Endothelial cell of umbilical vein (primary cell): ENCODE measurements around the gene RSPH10B2. TPM values are rescaled to one million over a fixed set of nuclear protein-coding genes. Genes with fewer than 3 reads are reported as not detected.
"Not testable (repeated sequence)": the region's sequence is repeated elsewhere in the genome, so short reads cannot be mapped to it uniquely, and the experiment has no call there.

Experiments used
- BruUV-seq: library from RNA; stranded (reverse); fragments of 400-500 nt; replicated peaks from 2 replicates; lab custom pipeline; 2021; lab: Mats Ljungman, UMichigan
- CTCF ChIA-PET: fragments of 300-600, 350-600 bp; sonication (Branson Sonifier 250); formaldehyde crosslinking; loops from one replicate; lab custom pipeline; 2021; ENCODE audit warnings: antibody characterized with exemption, inconsistent platforms; lab: Charles Lee
- POLR2A ChIA-PET: fragments of 300-600, 350-600 bp; sonication (Branson Sonifier 250); formaldehyde crosslinking; loops from one replicate; lab custom pipeline; 2021; ENCODE audit warnings: antibody characterized with exemption, inconsistent platforms; lab: Charles Lee
- DNase-seq: peaks from one replicate; pipeline ENCODE4 v3.0.0-alpha.2; 2011; ENCODE audit warnings: low read depth, low spot score
- FAIRE-seq: peaks from 2 replicates; lab custom pipeline; 2011; peaks lifted over from hg19 to GRCh38; lab: Jason Lieb, UNC
- H2AFZ ChIP-seq: 2 replicates; pipeline ENCODE4 v1.6.0; 2012; ENCODE audit warnings: low read depth, low read length, control low read depth, inconsistent platforms
- H3K27ac ChIP-seq: 2 replicates; pipeline ENCODE4 v1.5.1; 2011; ENCODE audit warnings: low read depth, mild to moderate bottlenecking, control low read depth, low read length, moderate library complexity; ENCODE audit not compliant: insufficient read depth
- H3K27me3 ChIP-seq, 2 experiments: 2 replicates each; pipeline versions ENCODE4 v1.6.0 to v1.6.1; 2011; ENCODE audit warnings: low read length in 2 of 2, mixed read lengths in 1 of 2; ENCODE audit not compliant: control insufficient read depth in 2 of 2, insufficient read depth in 2 of 2
- H3K36me3 ChIP-seq, 2 experiments: 2 replicates in 1 of 2; 3 replicates in 1 of 2; pipeline ENCODE4 v1.5.1; 2011; ENCODE audit warnings: low read length in 2 of 2, mild to moderate bottlenecking in 1 of 2, moderate library complexity in 1 of 2; ENCODE audit not compliant: control insufficient read depth in 2 of 2, insufficient read depth in 2 of 2; ENCODE audit errors: extremely low read depth in 1 of 2
- H3K4me1 ChIP-seq: 3 replicates; pipeline ENCODE4 v1.5.1; 2011; ENCODE audit warnings: mild to moderate bottlenecking, low read length; ENCODE audit not compliant: control insufficient read depth, insufficient read depth; ENCODE audit errors: extremely low read depth
- H3K4me2 ChIP-seq: 2 replicates; pipeline ENCODE4 v1.6.1; 2011; ENCODE audit warnings: low read length, control low read depth, mixed read lengths; ENCODE audit not compliant: insufficient read depth
- H3K4me3 ChIP-seq, 3 experiments: fragments of 200-600 bp in 1 of 3; sonication (generic), shearing (Covaris generic) in 1 of 3; replicated peaks in 1 of 3; 2 replicates each; pipeline ENCODE4 v1.5.1; 2011 to 2016; ENCODE audit warnings: control low read depth in 3 of 3, low read length in 3 of 3, mild to moderate bottlenecking in 2 of 3, inconsistent platforms in 1 of 3, low read depth in 1 of 3, moderate library complexity in 1 of 3; ENCODE audit not compliant: insufficient read depth in 1 of 3
- H3K79me2 ChIP-seq: 2 replicates; pipeline ENCODE4 v1.6.0; 2012; ENCODE audit warnings: low read length, inconsistent platforms; ENCODE audit not compliant: control insufficient read depth, insufficient read depth
- H3K9ac ChIP-seq: replicated peaks from 2 replicates; pipeline ENCODE3; 2011; ENCODE audit warnings: low read length, control low read depth; ENCODE audit not compliant: insufficient read depth; ENCODE audit errors: extremely low read depth
- H3K9me1 ChIP-seq: replicated peaks from 3 replicates; pipeline ENCODE4 v1.6.0; 2011; ENCODE audit warnings: mild to moderate bottlenecking, low read length; ENCODE audit not compliant: control insufficient read depth, insufficient read depth; ENCODE audit errors: extremely low read depth
- H3K9me3 ChIP-seq: replicated peaks from 2 replicates; pipeline ENCODE4 v1.5.1; 2012; ENCODE audit warnings: low read length, inconsistent platforms; ENCODE audit not compliant: control insufficient read depth, insufficient read depth
- H4K20me1 ChIP-seq: replicated peaks from 2 replicates; pipeline ENCODE3; 2011; ENCODE audit warnings: mild to moderate bottlenecking, low read length; ENCODE audit not compliant: control insufficient read depth, insufficient read depth; ENCODE audit errors: extremely low read depth
- dilution Hi-C: fragments of 300-500 bp; cut with MboI; formaldehyde crosslinking; loops from one replicate; pipeline ENCODE4 v1.15.0; 2019; ENCODE audit warnings: low sequenced_read_pairs; ENCODE audit not compliant: extremely low pct_ligation_motif_present
- intact Hi-C: fragments of 100-400 bp; cut with micrococcal nuclease; formaldehyde crosslinking; loops from one replicate; pipeline ENCODE4 v1.10.0; 2022
- polyA plus RNA-seq, 4 experiments: library from polyadenylated mRNA; depleted of rRNA in 3 of 4; stranded (reverse) in 3 of 4; unstranded in 1 of 4; fragments of >200 nt; gene quantifications; 2 replicates each; pipeline versions ENCODE4 v1.2.1 to v1.2.3, GENCODE V29; 2011 to 2012; ENCODE audit warnings: missing spikeins in 1 of 4
- total RNA-seq: library from RNA; stranded (reverse); gene quantifications from 2 replicates; pipeline ENCODE4 v1.2.3, GENCODE V29; 2021

RSPH10B2 gene
- total and polyA plus RNA-seq, 2 donors (not counting 3 experiments of a cell fraction or from before 2014, with no cell fraction given): not detected

DNA sequence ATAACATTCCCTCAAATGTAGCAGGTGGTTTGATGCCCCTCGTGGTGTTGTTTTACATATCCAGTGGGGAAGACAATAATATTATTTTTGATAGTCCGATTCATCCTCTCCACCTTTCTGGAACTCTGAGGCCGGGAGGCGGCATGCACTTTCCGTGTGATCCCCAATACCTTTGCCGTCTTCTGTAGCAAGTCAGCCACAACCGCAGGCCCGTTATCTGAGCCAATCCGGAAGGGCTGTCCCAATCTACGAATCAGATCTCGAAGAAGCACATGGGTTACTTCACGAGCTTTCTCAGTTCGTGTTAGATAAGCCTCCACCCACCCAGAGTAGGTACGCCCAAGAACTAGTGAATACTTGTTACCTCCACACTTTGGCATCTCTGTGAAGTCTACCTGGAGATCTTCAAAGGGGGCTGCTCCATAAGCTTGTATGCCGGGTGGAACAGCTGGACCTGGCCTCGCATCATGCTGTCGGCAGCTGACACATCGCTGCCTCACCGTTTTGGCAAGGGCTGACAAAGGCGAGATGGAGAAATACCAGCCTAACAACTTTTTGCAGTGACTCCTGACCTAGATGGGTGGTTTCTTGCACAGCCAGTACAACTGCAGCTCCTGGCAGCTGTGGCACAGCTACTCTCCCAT lies 88.5 kb downstream of the RSPH10B2 start:
- not testable (repeated sequence) for BruUV-seq

DNA sequence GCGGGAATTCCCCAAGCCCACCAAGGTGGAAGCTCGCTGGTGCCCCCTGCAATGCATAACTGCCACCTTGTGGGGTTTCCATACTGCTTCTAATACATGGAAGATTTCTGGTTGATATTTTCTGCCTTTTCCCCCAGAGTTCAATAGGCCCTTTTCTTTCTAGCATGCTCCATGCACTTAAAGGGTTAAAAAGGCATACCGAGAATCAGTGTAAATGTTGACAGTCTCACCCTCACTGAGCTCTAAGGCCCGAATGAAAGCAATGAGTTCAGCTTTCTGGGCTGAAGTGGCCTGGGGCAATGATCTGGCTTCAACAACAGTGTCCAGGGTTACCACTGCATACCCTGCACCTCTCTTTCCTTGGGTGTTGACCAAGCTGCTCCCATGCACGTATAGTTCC lies 89.2 kb downstream of the RSPH10B2 start:
- CTCF ChIA-PET, H3K9me1 ChIP-seq, H4K20me1 ChIP-seq, H3K36me3 ChIP-seq, dilution Hi-C loops, H3K9ac ChIP-seq, intact Hi-C loops, DNase-seq, H3K4me1 ChIP-seq, POLR2A ChIA-PET, FAIRE-seq, H3K27me3 ChIP-seq, H3K79me2 ChIP-seq, H3K4me3 ChIP-seq, H3K9me3 ChIP-seq, H3K27ac ChIP-seq, BruUV-seq, H3K4me2 ChIP-seq, H2AFZ ChIP-seq: not testable (repeated sequence)

More for the DNA sequence above, 88.5 kb downstream of the RSPH10B2 start:
- H3K4me1 ChIP-seq, H3K4me3 ChIP-seq, FAIRE-seq, DNase-seq, H3K4me2 ChIP-seq, H3K79me2 ChIP-seq, H3K27me3 ChIP-seq, CTCF ChIA-PET, H3K9me3 ChIP-seq, dilution Hi-C loops, H2AFZ ChIP-seq, POLR2A ChIA-PET, H4K20me1 ChIP-seq, H3K9me1 ChIP-seq, H3K27ac ChIP-seq, H3K36me3 ChIP-seq, H3K9ac ChIP-seq, intact Hi-C loops: not testable (repeated sequence)

DNA sequence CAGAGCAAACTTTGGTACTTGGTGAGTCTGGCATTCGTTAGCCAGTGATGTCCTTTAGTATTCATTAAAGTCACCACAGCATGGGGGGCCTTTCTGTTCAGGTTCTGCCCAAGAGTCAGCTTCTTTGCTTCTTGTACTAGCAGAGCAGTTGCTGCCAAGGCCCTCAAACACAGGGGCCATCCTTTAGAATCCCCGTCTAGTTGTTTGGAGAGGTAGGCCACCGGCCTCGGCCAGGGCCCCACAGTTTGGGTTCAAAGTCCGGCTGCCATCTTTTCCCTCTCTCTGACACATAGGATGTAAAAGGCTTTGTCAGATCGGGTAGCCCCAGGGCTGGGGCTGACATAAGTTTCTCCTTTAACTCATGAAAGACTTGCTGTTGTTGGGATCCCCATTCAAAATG lies 89.8 kb downstream of the RSPH10B2 start:
- H3K79me2 ChIP-seq, intact Hi-C loops, H2AFZ ChIP-seq, H3K4me3 ChIP-seq, POLR2A ChIA-PET, H3K4me1 ChIP-seq, dilution Hi-C loops, H3K9me3 ChIP-seq, H3K4me2 ChIP-seq, H3K9me1 ChIP-seq, H3K36me3 ChIP-seq, H3K27me3 ChIP-seq, H3K27ac ChIP-seq, CTCF ChIA-PET, BruUV-seq, FAIRE-seq, H3K9ac ChIP-seq, DNase-seq, H4K20me1 ChIP-seq: not testable (repeated sequence)

DNA sequence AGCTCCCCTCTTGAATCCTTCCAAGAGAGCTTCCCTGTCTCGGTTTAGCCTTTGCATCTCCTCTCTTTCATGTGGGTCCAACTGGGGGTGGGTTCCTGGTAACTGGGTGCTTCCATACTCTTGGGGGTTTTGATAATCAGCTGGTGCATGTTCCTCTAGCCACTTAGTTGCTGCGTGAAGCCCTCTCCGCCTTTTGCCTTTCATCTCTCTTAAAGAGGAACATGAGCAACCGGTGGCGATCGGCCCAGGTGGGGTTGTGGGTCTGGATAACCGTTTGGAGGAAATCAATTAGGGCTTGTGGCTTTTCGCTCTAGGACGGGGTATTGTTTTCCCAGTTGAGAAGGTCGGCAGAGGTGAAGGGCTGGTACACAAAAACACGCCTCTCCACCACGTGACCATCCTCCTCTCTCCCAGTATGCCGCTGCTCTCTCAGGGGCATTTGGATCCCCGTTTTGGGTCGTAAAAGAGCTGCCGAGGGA lies 92.1 kb downstream of the RSPH10B2 start:
- H3K36me3 ChIP-seq, H3K27ac ChIP-seq, H3K4me3 ChIP-seq, H3K9ac ChIP-seq, FAIRE-seq, H3K9me1 ChIP-seq, H3K27me3 ChIP-seq, BruUV-seq, intact Hi-C loops, DNase-seq, dilution Hi-C loops, H3K4me2 ChIP-seq, CTCF ChIA-PET, H2AFZ ChIP-seq, H3K79me2 ChIP-seq, H3K4me1 ChIP-seq, POLR2A ChIA-PET, H4K20me1 ChIP-seq, H3K9me3 ChIP-seq: not testable (repeated sequence)
